Measurements from ENCODE around the gene ZNF526.

Gene ZNF526

GRCh38 chr19:42246143-42246921 lies 26.2 kb downstream of the ZNF526 start (continued):
- TF ChIP-seq ZNF48 (tag by site-specific recombination; IDR thresholded peaks at IDR 0.05) (no peak), ZBTB21 (tag by site-specific recombination; IDR thresholded peaks at IDR 0.05) (no peak), ZNF843 (tag by site-specific recombination; IDR thresholded peaks at IDR 0.05) (peak; percentile 64; the same call in 1 of the 2 replicates), ZNF426 (tag by site-specific recombination; IDR thresholded peaks at IDR 0.05) (no peak), SETDB1 (IDR thresholded peaks at IDR 0.05; ENCODE audit: insufficient read length, low read length) (no peak), ZBTB44 (tag by site-specific recombination; IDR thresholded peaks at IDR 0.05) (peak; percentile 29; the same call in 1 of the 2 replicates), ZNF324 (tag by site-specific recombination; IDR thresholded peaks at IDR 0.05) (no peak), ZNF518A (tag by site-specific recombination; conservative IDR thresholded peaks at IDR 0.05; ENCODE audit: low read depth) (no peak), ZNF132 (tag by site-specific recombination; IDR thresholded peaks at IDR 0.05; ENCODE audit: borderline replicate concordance) (no peak), SP7 (tag by site-specific recombination; IDR thresholded peaks at IDR 0.05) (peak; percentile 64), ZNF555 (tag by site-specific recombination; conservative IDR thresholded peaks at IDR 0.05) (no peak), REPIN1 (tag by site-specific recombination; IDR thresholded peaks at IDR 0.05; ENCODE audit: low read depth) (no peak), MYNN (tag by site-specific recombination; IDR thresholded peaks at IDR 0.05; ENCODE audit: borderline replicate concordance) (no peak), ZSCAN5A (tag by site-specific recombination; IDR thresholded peaks at IDR 0.05) (no peak), ZNF585B (tag by site-specific recombination; IDR thresholded peaks at IDR 0.05) (no peak), ZNF10 (tag by site-specific recombination; IDR thresholded peaks at IDR 0.05) (no peak), ZNF174 (tag by site-specific recombination; IDR thresholded peaks at IDR 0.05) (no peak), PBX3 (CRISPR knock-in tag; IDR thresholded peaks at IDR 0.05) (no peak), ZBTB26 (tag by site-specific recombination; optimal IDR thresholded peaks at IDR 0.05) (no peak), ZSCAN18 (tag by site-specific recombination; IDR thresholded peaks at IDR 0.05) (no peak), ZNF600 (tag by site-specific recombination; IDR thresholded peaks at IDR 0.05) (0 out of 2 replicates have a peak, but pooled peaks have one; percentile 7), ZNF157 (tag by site-specific recombination; IDR thresholded peaks at IDR 0.05) (no peak), ZNF776 (tag by site-specific recombination; IDR thresholded peaks at IDR 0.05; ENCODE audit: borderline replicate concordance) (no peak), ZFP3 (tag by site-specific recombination; IDR thresholded peaks at IDR 0.05; ENCODE audit: low read depth) (no peak), ZNF449 (tag by site-specific recombination; IDR thresholded peaks at IDR 0.05) (no peak), ZNF423 (tag by site-specific recombination; IDR thresholded peaks at IDR 0.05) (no peak)

All from HEK293 (cell line).